HepG2 (cell line): ENCODE measurements around the gene IFNE. TPM values are rescaled to one million over a fixed set of nuclear protein-coding genes. Genes with fewer than 3 reads are reported as not detected.
A peak's percentile ranks its signal among the peaks of the same experiment; 100 is the strongest.

Experiments
- ATAC-seq: fragments of 200-7000 bp; cut with Tn5 transposase; 3 replicates; pipeline ENCODE4 v1.9.1; 2020; ENCODE audit warnings: mild to moderate bottlenecking, moderate library complexity
- BruUV-seq: library from RNA; stranded (reverse); fragments of 400-500 nt; replicated peaks from 2 replicates; lab custom pipeline; 2021; lab: Mats Ljungman, UMichigan
- CTCF ChIA-PET: fragments of 300-600 bp; formaldehyde crosslinking; extraction: SDS; loops from one replicate; lab custom pipeline; 2021; ENCODE audit warnings: low total read pairs, inconsistent platforms, low intra/inter-chr PET ratio; lab: Yijun Ruan, JAX
- POLR2A ChIA-PET: fragments of 350-600 bp; sonication (Branson Sonifier 250); formaldehyde crosslinking; loops from one replicate; lab custom pipeline; 2020; ENCODE audit warnings: antibody characterized with exemption, inconsistent platforms; lab: Yijun Ruan, JAX
- DNase-seq: peaks from one replicate; pipeline ENCODE4 v3.0.0-alpha.2; 2015; ENCODE audit warnings: low spot score
- FAIRE-seq: peaks from 3 replicates; lab custom pipeline; 2011; peaks lifted over from hg19 to GRCh38; lab: Jason Lieb, UNC
- H2AFZ ChIP-seq: one replicate; pipeline ENCODE4 v1.6.1; 2011; ENCODE audit warnings: low read length, inconsistent platforms
- H3K27ac ChIP-seq: fragments of 300-600 bp; 3 replicates; pipeline ENCODE4 v1.8.0; 2011; ENCODE audit warnings: mixed run types, mild to moderate bottlenecking, mixed read lengths, low read length, inconsistent platforms; ENCODE audit not compliant: insufficient read depth; ENCODE audit errors: extremely low read length
- H3K27me3 ChIP-seq, 2 experiments: fragments of 200-600 bp in 1 of 2; 2 replicates in 1 of 2; 3 replicates in 1 of 2; pipeline versions ENCODE4 v1.6.0 to v1.8.0; 2011; ENCODE audit warnings: low read length in 2 of 2, mild to moderate bottlenecking in 2 of 2, moderate library complexity in 2 of 2, inconsistent platforms in 1 of 2; ENCODE audit not compliant: insufficient read depth in 2 of 2, control insufficient read depth in 1 of 2
- H3K36me3 ChIP-seq, 2 experiments: fragments of 200-600 bp in 1 of 2; replicated peaks in 1 of 2; 2 replicates in 1 of 2; 3 replicates in 1 of 2; pipeline versions ENCODE4 v1.5.1 to v1.8.0; 2011; ENCODE audit warnings: low read length in 2 of 2, inconsistent platforms in 1 of 2; ENCODE audit not compliant: insufficient read depth in 2 of 2, control insufficient read depth in 1 of 2
- H3K4me1 ChIP-seq: 2 replicates; pipeline ENCODE4 v1.5.1; 2012; ENCODE audit warnings: low read length, inconsistent platforms; ENCODE audit not compliant: insufficient read depth
- H3K4me2 ChIP-seq: 2 replicates; pipeline ENCODE4 v1.6.0; 2011; ENCODE audit warnings: low read depth, low read length, inconsistent platforms
- H3K4me3 ChIP-seq, 3 experiments: fragments of 200-600 bp in 1 of 3; sonication (generic), shearing (Covaris generic) in 1 of 3; replicated peaks in 1 of 3; 2 replicates each; pipeline ENCODE4 v1.5.1; 2011 to 2016; ENCODE audit warnings: low read length in 3 of 3, inconsistent platforms in 2 of 3, low read depth in 2 of 3, mild to moderate bottlenecking in 2 of 3, control low read depth in 1 of 3, mixed read lengths in 1 of 3; ENCODE audit not compliant: insufficient read depth in 1 of 3
- H3K79me2 ChIP-seq: one replicate; pipeline ENCODE4 v1.6.1; 2011; ENCODE audit warnings: low read length, inconsistent platforms; ENCODE audit not compliant: insufficient read depth
- H3K9ac ChIP-seq: 2 replicates; pipeline ENCODE4 v1.6.0; 2011; ENCODE audit warnings: mild to moderate bottlenecking, low read depth, low read length, inconsistent platforms; ENCODE audit not compliant: insufficient read depth
- H3K9me3 ChIP-seq: 2 replicates; pipeline ENCODE4 v1.5.1; 2012; ENCODE audit warnings: mild to moderate bottlenecking, low read length
- H4K20me1 ChIP-seq: 2 replicates; pipeline ENCODE4 v1.6.0; 2011; ENCODE audit warnings: inconsistent platforms, mild to moderate bottlenecking, low read length, moderate library complexity; ENCODE audit not compliant: insufficient read depth
- KLF9 ChIP-seq: IDR thresholded peaks from 2 replicates; pipeline ENCODE4 v1.6.1; 2016; ENCODE audit warnings: low read depth
- MAFF ChIP-seq: IDR thresholded peaks from 2 replicates; pipeline ENCODE4 v1.6.1; 2011; ENCODE audit warnings: low read depth, low read length, improper control_type of control experiment
- MAFK ChIP-seq, 2 experiments: IDR thresholded peaks in 1 of 2; conservative IDR thresholded peaks in 1 of 2; 2 replicates each; pipeline ENCODE4 v1.6.1; 2011; ENCODE audit warnings: improper control_type of control experiment in 2 of 2, low read length in 2 of 2
- MATR3 ChIP-seq: sonication (generic); formaldehyde crosslinking; IDR thresholded peaks from 2 replicates; pipeline ENCODE4 v1.4.0; 2020; ENCODE audit warnings: missing genetic modification reagents
- RARG ChIP-seq: sonication (generic); formaldehyde crosslinking; IDR thresholded peaks from 2 replicates; pipeline ENCODE4 v1.4.0; 2020; ENCODE audit warnings: low read depth, mild to moderate bottlenecking, missing genetic modification reagents
- TEF ChIP-seq: sonication (generic); formaldehyde crosslinking; IDR thresholded peaks from 2 replicates; pipeline ENCODE4 v1.5.0; 2020; ENCODE audit warnings: missing genetic modification reagents
- U2AF2 ChIP-seq: fragments of 200-400 bp; formaldehyde crosslinking; IDR thresholded peaks from 2 replicates; pipeline ENCODE4 v1.6.1; 2017; ENCODE audit warnings: low read depth, mild to moderate bottlenecking, low read length
- WGBS: methylation state at CpG from one replicate; pipeline ENCODE4 v1.1.6; 2017; ENCODE audit warnings: low lambda C conversion rate; 5-methylcytosine and 5-hydroxymethylcytosine counted together
- in situ Hi-C: cut with HindIII; loops from 2 replicates; pipeline ENCODE4 v1.10.0; 2017; ENCODE audit warnings: low pct_unique_long_range_greater_than_20kb; ENCODE audit not compliant: extremely low pct_ligation_motif_present
- intact Hi-C: fragments of 100-400 bp; cut with micrococcal nuclease; formaldehyde crosslinking; loops from one replicate; pipeline ENCODE4 v1.10.0; 2022; ENCODE audit not compliant: unreplicated experiment
- polyA plus RNA-seq, 8 experiments: library from polyadenylated mRNA; depleted of rRNA in 3 of 8; stranded (reverse) in 7 of 8; unstranded in 1 of 8; fragments of >200 nt; fragmentation: Illumina TruSeq in 4 of 8; extraction: Trizol in 4 of 8; gene quantifications; 2 replicates each; pipeline versions ENCODE4 v1.2.1 to v1.2.3, GENCODE V29; 2011 to 2016; ENCODE audit warnings: low read depth in 4 of 8, missing spikeins in 1 of 8, mixed read lengths in 1 of 8; ENCODE audit not compliant: insufficient read depth in 1 of 8
- total RNA-seq, 5 experiments: library from RNA; depleted of rRNA; stranded (reverse); fragments of >200 nt; fragmentation: Illumina TruSeq; extraction: Trizol; gene quantifications; 2 replicates each; pipeline ENCODE4 v1.2.3, GENCODE V29; 2016; ENCODE audit warnings: low read depth in 1 of 5

Gene IFNE
- total and polyA plus RNA-seq, 2 of the 13 experiments (the other 11 are each of a cell fraction or from before 2014, with no cell fraction given) = not detected

GRCh38 chr9:21523021-21524014 lies 41.2 kb upstream of the IFNE start:
- WGBS = 0% methylated on average over 2 of the region's 2 CpGs
- DNase-seq (no peak), ATAC-seq (no peak)
- Histone ChIP-seq H3K4me2 (no peak overlapping the region), H3K27me3 (no peaks in the 10 kb centered on the region), H3K9me3 (no peaks in the 10 kb centered on the region), H3K4me3 (no peak overlapping the region), H3K36me3 (no peaks in the 10 kb centered on the region), H3K27ac (no peak overlapping the region), H3K9ac (no peak overlapping the region), H2AFZ (no peak overlapping the region), H3K4me1 (no peaks in the 10 kb centered on the region), H3K79me2 (no peaks in the 10 kb centered on the region), H4K20me1 (no peaks in the 10 kb centered on the region)
- intact Hi-C loops (no loop called here), in situ Hi-C loops (no loop called here)
- POLR2A ChIA-PET = no interaction called here
- no TSS peak for BruUV-seq
- TF ChIP-seq U2AF2 (no peak), TEF (CRISPR knock-in tag) (no peak), MAFK (conservative IDR thresholded peaks at IDR 0.05 in 1 of 2, IDR thresholded peaks at IDR 0.05 in 1 of 2; ENCODE audit: low read length in 2 of 2) (peak in 1 of 2 experiments; percentile 22; a peak in 1 of 4 replicates), KLF9 (no peak), MAFF (0 out of 2 replicates have a peak, but pooled peaks have one; percentile 17), MATR3 (CRISPR knock-in tag) (no peak), RARG (CRISPR knock-in tag) (no peak)
- TF ChIP-seq, all 625 proteins: peak for 2
- no peak for FAIRE-seq
- CTCF ChIA-PET = no interaction called here
